Daoy (cell line): ENCODE data around the gene RPS2. TPM values are rescaled to one million over a fixed set of nuclear protein-coding genes. Genes with fewer than 3 reads are reported as not detected.

Experiments
- DNase-seq: peaks from one replicate; pipeline ENCODE4 v3.0.0-alpha.2; 2015; ENCODE audit warnings: low read depth
- total RNA-seq: library from RNA; depleted of rRNA; stranded (reverse); fragments of >200 nt; shearing (Covaris generic); gene quantifications from 2 replicates; pipeline ENCODE4 v1.2.3, GENCODE V29; 2014; rRNA removed

The RPS2 gene
- total RNA-seq, 1 experiment from 2014 or later = 2,369 TPM

DNA sequence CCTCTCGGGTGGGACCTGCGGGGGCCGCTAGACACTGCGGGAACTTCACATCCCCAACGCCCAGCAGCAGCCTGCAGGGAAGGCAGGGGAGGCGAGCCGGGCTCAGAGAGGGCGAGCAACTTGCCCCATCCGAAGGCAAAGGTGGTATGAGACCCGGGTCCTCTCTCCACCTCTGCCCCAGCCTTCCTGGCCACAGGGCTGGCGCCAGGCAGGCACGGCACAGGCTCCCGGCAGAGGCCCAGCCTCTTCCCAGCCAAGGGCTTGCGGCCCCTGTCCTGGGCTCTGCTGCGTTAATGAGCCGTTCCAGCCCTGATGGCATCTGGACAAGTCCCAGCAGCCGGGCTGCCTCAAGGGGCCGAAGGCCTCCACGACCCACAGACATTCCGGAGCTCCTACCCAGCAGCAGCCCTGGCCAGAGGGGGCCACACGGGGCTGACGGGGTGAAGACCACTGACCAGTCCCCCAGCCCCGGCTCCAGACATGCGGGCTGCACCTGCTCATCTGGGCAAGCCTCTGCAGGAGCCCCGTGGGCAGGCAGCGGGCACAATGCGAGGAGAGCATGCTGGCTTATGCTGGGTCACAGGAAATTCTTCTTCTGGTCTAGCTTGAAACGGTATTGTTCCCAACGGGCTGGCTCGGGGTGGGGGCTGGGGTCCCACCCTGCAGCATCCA, 45.2 kb downstream of the RPS2 start:
- no peak for DNase-seq

DNA sequence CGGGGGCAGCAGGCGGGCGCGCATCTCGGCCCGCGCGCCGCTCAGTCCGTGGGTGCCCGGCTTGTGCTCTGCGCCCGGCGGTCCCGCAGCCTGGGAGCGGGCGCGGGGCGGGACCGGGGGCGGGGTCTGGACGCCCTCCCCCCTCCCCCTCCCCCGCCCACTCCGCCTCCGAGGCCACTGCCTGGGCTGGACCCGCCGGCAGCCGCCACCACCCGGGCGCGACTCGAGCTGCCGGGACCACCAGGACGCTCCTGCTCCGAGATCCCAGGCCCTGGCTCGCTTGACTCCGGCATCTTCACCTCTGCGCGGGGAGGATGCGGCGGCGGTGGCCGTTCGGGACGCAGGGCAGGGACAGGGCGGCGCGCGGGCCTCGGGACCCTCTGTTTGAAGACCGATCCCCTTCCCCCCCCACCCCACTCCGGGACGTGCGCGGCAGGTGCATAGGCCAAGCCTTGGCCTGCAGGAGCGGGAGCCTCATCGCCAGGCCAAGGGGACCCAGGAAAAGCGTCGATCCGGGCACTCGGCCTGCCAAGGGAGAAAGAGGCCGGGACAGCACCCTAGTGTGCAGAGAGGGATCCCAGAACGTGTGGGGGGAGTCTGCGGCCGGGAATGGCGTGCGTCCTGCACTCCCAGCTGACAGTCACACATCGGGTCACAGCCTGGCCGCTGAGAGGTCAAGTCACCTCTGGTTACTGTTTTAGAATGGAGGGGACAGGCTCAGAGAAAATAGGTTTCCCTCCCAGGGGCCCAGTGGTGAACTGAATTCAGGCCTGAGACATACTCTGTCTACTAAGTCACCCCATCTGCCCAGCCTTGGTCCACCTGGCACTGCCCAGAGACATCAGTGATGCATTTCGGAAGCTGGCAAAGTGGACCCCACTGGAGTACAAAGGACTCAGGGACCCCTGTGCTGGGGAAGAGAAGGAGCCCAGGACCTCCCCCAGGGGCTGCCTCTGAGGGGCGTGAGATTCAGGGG, 46.0 kb downstream of the RPS2 start, which contains the start of gene HS3ST6:
Gene HS3ST6 (minus strand): TSS at position 65 of the 976 bp plus-strand sequence. CDS start 92 bp downstream, outside the sequence.
- no peak for DNase-seq

DNA sequence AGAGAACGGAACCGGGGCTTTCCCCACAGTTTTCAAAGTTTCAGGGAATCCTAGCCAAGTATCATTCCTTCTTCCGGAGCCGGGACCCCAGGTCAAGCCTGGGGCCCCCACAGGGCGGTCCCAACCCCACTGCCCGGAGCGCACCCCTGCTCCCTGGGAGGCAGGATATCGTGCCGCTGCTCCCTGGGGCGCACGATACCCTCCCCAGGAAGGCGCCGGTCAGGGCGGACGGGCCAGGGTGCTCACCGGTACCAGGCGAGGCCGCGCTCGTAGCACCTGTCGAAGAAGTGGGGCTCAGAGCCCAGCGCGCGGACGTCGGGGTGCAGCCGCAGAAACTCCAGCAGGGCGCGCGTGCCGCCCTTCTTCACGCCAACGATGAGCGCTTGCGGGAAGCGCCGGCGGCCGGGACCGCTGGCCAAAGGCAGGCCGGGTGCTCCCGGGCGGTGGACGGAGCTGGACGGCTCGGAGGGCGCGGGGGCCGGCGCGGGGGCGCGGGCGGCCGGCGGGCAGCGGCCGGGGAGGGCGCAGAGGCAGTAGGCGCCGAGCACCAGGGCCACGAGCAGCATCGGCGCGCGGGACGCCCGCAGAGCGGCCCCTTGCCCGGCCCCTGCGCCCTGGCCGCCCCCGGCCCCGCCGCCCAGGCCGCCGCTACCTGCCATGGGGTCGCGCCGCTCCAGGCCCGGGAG, 46.8 kb downstream of the RPS2 start:
- DNase-seq = no peak

DNA sequence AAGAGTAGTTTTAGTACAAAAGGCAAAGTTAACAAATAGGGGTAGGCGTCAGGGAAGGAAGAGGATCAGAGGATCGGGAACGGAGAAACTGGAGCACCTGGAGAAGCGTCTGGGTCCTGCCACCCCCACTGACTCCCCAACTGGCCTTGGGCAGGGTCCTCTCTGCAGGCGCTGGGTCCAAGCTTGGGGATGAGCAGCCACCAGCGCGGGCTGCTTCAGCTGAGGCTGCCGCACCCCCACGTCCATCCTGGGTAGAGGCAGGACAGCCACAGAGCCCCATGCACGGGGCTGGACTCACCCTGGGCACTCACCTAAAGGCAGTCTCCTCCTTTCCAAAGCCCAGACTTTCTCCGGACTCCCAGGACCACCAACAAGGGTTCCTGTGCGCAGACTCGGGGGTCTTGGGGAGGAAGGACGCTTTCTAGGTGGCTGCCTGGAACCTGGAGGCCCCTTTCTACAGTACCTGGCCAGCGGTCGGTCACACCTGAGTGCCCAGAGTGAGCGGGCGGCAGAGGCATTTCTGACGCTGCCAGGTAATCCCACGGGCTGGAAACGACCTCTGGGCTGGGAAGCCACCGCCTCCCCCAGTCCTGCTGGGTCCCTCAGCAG, 47.5 kb downstream of the RPS2 start:
- DNase-seq = no peak

DNA sequence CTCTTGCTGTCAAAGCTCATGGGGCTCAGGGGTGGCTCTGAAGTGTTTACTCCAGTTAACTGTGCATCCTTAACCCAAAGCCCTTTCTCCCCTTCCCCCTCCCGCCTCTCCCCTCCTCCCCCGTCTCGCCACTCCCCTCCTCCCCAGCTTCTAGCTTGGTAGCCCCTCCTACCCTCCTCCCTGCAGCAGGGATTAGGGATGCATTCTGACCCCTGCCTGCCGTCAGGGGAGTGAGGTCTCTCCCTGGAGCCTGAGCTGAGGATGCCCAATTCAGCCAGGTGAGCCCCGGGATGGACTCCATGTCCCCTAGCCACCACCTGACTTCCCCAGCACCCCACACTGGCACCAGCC, 48.0 kb downstream of the RPS2 start:
- DNase-seq = no peak

DNA sequence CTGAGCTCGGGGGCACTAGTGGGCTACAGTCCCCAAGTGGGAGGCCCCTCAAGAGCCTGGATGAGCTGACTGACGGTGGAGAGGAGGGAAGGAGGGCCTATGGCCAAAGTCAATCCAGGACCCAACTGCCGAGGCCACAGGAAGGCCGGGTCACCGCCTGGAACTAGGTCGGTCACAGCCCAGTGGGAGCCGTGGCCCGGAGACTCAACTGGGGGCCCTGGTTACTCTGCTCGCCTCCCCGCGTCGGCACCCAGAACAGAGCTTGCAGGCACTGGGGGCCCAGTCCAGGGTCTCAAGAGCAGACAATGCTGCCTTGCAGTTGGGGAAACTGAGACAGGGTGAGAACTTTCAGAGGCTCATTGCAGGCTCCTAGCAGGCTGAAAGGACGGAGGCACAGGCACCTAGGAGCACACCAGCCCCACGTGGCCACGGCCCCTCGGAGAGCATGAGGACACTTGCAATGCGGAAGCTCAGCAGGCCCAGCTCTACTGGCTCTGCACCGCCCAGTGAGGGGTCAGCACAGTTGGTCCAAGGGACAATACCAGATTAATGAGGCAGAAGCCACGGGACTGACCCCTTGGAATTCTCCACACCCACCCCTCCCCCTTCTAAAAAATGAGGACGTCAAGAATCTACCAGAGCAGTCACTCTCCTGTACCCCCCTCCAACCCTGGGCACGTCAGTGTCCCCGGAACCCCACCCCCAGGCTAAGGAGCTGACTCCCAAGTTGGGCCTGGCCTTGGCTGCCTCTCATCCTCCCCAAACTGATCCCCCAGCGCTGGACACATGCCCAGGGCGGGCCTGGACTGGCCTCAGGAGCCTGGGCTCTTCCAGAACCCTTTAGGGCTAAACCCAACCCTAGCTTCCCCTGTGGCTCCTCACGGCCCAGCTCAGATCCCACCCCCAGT, 48.6 kb downstream of the RPS2 start:
- DNase-seq = no peak

DNA sequence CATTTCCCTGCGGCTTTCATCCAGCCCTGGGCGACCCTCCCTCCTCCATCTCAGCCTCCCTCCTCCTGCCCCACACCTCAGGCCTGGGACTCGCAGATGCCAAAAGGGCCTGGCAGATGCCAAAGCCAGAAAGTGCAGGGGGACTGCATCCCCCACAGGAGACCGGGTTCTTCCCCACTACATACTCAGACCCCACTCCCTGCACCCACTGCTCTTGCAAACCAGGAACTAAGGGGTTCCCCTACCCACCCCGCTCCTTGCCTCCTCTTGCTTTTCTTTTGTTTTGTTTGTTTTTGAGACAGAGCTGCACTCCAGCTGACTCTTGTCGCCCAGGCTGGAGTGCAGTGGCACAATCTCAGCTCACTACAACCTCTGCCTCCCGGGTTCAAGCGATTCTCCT, 49.6 kb downstream of the RPS2 start:
- no peak for DNase-seq

DNA sequence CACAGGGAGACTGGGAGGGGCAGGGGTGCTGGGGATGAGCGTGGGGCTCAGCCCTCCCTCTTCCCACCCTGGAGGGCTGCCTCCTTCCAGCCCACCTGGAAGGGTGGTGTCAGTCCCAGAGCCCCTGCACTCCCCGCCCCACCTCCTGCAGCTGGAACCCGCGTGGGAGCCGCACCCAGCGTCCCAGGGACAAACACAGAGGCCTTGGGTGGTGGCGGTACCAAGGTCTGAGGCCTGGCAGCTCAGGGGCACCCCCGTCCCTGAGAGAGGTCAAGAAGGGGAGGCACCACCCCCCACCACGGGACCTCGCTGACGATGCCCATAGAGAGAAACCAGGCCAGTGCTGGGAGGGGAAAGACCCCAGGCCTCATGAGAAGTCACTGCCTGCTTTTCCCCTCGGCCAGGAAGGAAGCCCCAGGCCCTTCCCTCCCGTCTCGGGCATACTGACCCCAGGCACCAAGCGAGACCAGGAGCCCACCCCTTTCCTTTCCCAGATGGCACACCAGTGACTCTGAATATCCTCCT, 50.5 kb downstream of the RPS2 start:
- DNase-seq = no peak

DNA sequence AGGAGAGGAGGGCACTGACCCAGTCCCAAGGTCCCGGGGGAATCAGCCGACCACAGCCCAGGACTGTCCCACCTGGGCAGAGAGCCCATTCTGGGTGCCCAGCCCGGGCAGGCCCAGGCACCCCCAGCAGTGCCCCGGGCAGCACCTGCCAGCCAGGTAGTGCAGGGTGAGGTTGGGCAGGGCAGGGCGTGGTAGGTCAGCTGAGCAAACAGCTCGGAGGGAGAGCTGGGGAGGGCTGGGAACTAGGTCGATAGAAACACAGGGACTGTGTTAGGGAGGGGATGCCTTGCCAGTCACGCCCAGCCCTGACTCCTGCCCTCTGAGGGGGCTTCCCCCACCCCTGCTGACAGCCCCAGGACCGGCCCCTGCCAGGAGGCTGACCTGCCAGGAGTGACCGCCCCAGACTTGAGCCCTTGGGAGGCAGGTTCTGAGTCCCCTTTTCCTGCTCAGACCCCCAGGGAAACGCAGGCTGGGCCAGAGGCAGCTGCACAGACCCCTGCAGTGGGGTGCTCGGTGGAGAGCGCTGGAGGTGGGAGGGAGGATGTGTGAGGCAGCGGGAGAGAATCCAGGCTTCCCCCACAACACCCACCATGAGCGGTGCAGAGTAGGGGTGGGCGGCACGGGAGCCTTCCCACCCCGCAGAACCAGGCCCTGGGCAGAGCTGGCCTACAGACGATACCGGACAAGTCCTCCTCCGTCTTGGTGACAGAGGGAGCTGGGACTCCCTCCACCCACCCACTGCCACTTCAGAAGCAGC, 51.1 kb downstream of the RPS2 start:
- no peak for DNase-seq

DNA sequence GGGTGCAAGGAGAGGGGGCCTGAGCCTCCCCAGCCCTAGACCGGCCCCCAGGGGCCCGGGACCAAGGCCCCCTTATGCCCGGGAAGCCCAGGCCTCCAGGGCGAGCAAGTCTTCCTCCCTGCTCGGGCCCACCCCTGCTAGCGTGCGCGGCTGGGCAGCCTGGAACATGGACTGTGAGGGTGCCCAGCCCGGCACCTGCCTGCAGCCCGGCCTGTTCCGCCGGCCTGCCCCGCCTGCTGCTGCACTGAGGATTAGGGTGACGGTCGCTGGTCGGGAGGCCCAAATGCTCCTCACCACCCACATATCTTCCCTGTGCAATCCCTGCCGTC, 52.4 kb downstream of the RPS2 start:
- DNase-seq = no peak

Other genes starting within 250 kb of the RPS2 start
- 16.5 and 28.0 TPM in 2 replicates for gene NME3, start 193.3 kb downstream of the RPS2 start, total RNA-seq
- gene EME2, start 192.0 kb downstream of the RPS2 start, total RNA-seq = 8.6 and 10.1 TPM in 2 replicates
- gene MRPS34, start 191.7 kb downstream of the RPS2 start, total RNA-seq = 153 and 201 TPM in 2 replicates
- gene SPSB3, start 182.3 kb downstream of the RPS2 start, total RNA-seq = 20.2 and 21.7 TPM in 2 replicates
- gene NUBP2, start 181.9 kb downstream of the RPS2 start, total RNA-seq = 75.7 and 97.2 TPM in 2 replicates
- gene IGFALS, start 171.1 kb downstream of the RPS2 start, total RNA-seq = not detected in 2 replicates
- 23.5 and 28.2 TPM in 2 replicates for gene HAGH, start 138.0 kb downstream of the RPS2 start, total RNA-seq
- 26.6 and 50.7 TPM in 2 replicates for gene FAHD1, start 137.6 kb downstream of the RPS2 start, total RNA-seq
- not detected in 2 replicates for gene MEIOB, start 92.7 kb downstream of the RPS2 start, total RNA-seq
- gene HS3ST6, start 46.4 kb downstream of the RPS2 start, total RNA-seq = not detected in 2 replicates
- 36.6 and 49.1 TPM in 2 replicates for gene MSRB1, start 21.6 kb downstream of the RPS2 start, total RNA-seq
- gene RPL3L, start 10.1 kb downstream of the RPS2 start, total RNA-seq = not detected in 2 replicates
- 147 and 156 TPM in 2 replicates for gene NDUFB10, start 5.3 kb downstream of the RPS2 start, total RNA-seq
- gene RNF151, start 2.0 kb upstream of the RPS2 start, total RNA-seq = not detected in 2 replicates
- gene TBL3, start 7.2 kb upstream of the RPS2 start, total RNA-seq = 49.5 and 49.6 TPM in 2 replicates
- not detected in 2 replicates for gene NOXO1, start 16.6 kb upstream of the RPS2 start, total RNA-seq
- 22.7 and 29.7 TPM in 2 replicates for gene GFER, start 19.4 kb upstream of the RPS2 start, total RNA-seq
- gene SYNGR3, start 25.1 kb upstream of the RPS2 start, total RNA-seq = 0.29 TPM in 1 of 2 replicates, not detected in the other
- gene ZNF598, start 45.0 kb upstream of the RPS2 start, total RNA-seq = 19.8 and 21.6 TPM in 2 replicates
- gene NPW, start 55.0 kb upstream of the RPS2 start, total RNA-seq = 0.46 and 1.5 TPM in 2 replicates
- gene NHERF2, start 62.1 kb upstream of the RPS2 start, total RNA-seq = 38.1 and 41.8 TPM in 2 replicates
- 29.3 and 39.4 TPM in 2 replicates for gene NTHL1, start 83.0 kb upstream of the RPS2 start, total RNA-seq
- gene TSC2, start 83.2 kb upstream of the RPS2 start, total RNA-seq = 31.4 and 34.1 TPM in 2 replicates
- gene PKD1, start 171.1 kb upstream of the RPS2 start, total RNA-seq = 12.0 and 46.5 TPM in 2 replicates
- gene RAB26, start 183.8 kb upstream of the RPS2 start, total RNA-seq = 0.11 and 0.21 TPM in 2 replicates
- 43.4 and 45.5 TPM in 2 replicates for gene TRAF7, start 191.0 kb upstream of the RPS2 start, total RNA-seq
- 0.06 TPM in 1 of 2 replicates, not detected in the other for gene CASKIN1, start 231.8 kb upstream of the RPS2 start, total RNA-seq
- 12.1 and 19.3 TPM in 2 replicates for gene MLST8, start 240.6 kb upstream of the RPS2 start, total RNA-seq
- gene BRICD5, start 246.0 kb upstream of the RPS2 start, total RNA-seq = 0.68 and 1.9 TPM in 2 replicates